OCI-LY1 (cell line): Measurements from ENCODE around the gene SLC40A1.

Experiments
- H2AFZ ChIP-seq: fragments of 200-600 bp; sonication (generic), shearing (Covaris generic); 2 replicates; pipeline ENCODE4 v1.6.0; 2014; ENCODE audit warnings: antibody characterized with exemption, mild to moderate bottlenecking, low read length
- H3F3A ChIP-seq: fragments of 200-600 bp; sonication (generic), shearing (Covaris generic); 2 replicates; pipeline ENCODE4 v1.6.0; 2014; ENCODE audit warnings: mild to moderate bottlenecking, antibody characterized with exemption, low read length, moderate library complexity; ENCODE audit not compliant: insufficient read depth
- H3K27ac ChIP-seq: fragments of 200-600 bp; sonication (generic); 2 replicates; pipeline ENCODE4 v1.5.1; 2014; ENCODE audit warnings: low read length, mixed run types, mild to moderate bottlenecking, low read depth; ENCODE audit not compliant: poor library complexity, severe bottlenecking
- H3K27me3 ChIP-seq: fragments of 200-600 bp; sonication (generic); 2 replicates; pipeline ENCODE4 v1.6.0; 2014; ENCODE audit warnings: antibody characterized with exemption, mild to moderate bottlenecking, low read length, moderate library complexity; ENCODE audit not compliant: insufficient read depth
- H3K36me3 ChIP-seq: fragments of 200-600 bp; sonication (generic); 2 replicates; pipeline ENCODE4 v1.6.1; 2014; ENCODE audit warnings: mild to moderate bottlenecking, antibody characterized with exemption, low read length, moderate library complexity, mixed read lengths; ENCODE audit not compliant: insufficient read depth
- H3K4me1 ChIP-seq: fragments of 200-600 bp; sonication (generic); 2 replicates; pipeline ENCODE4 v1.5.1; 2014; ENCODE audit warnings: mild to moderate bottlenecking, low read length, moderate library complexity; ENCODE audit not compliant: insufficient read depth, severe bottlenecking
- H3K4me2 ChIP-seq: fragments of 200-600 bp; sonication (generic), shearing (Covaris generic); 2 replicates; pipeline ENCODE4 v1.6.1; 2014; ENCODE audit warnings: low read length
- H3K4me3 ChIP-seq: fragments of 200-600 bp; sonication (generic); 2 replicates; pipeline ENCODE4 v1.5.1; 2014; ENCODE audit warnings: low read length, low read depth, mild to moderate bottlenecking, mixed read lengths; ENCODE audit not compliant: poor library complexity, severe bottlenecking
- H3K79me2 ChIP-seq: fragments of 200-600 bp; shearing (Covaris generic); 2 replicates; pipeline ENCODE4 v1.6.1; 2016; ENCODE audit warnings: mixed run types, low read length, mixed read lengths; ENCODE audit not compliant: insufficient read depth
- H3K9ac ChIP-seq: fragments of 200-600 bp; sonication (generic), shearing (Covaris generic); 2 replicates; pipeline ENCODE4 v1.6.1; 2014; ENCODE audit warnings: mild to moderate bottlenecking, low read length, mixed read lengths
- H3K9me2 ChIP-seq: fragments of 200-600 bp; sonication (generic), shearing (Covaris generic); 2 replicates; pipeline ENCODE4 v1.6.1; 2014; ENCODE audit warnings: low read depth, mild to moderate bottlenecking, low read length, mixed read lengths
- H3K9me3 ChIP-seq: fragments of 200-600 bp; shearing (Covaris generic); 2 replicates; pipeline ENCODE4 v1.6.1; 2014; ENCODE audit warnings: low read length, mixed read lengths
- H4K20me1 ChIP-seq: fragments of 200-600 bp; sonication (generic), shearing (Covaris generic); 2 replicates; pipeline ENCODE4 v1.6.0; 2016; ENCODE audit warnings: mild to moderate bottlenecking, low read length; ENCODE audit not compliant: insufficient read depth
- EZH2 ChIP-seq: fragments of 200-600 bp; sonication (generic), shearing (Covaris generic); IDR thresholded peaks from 2 replicates; pipeline ENCODE4 v1.8.0; 2017; ENCODE audit warnings: borderline replicate concordance, mixed run types, mild to moderate bottlenecking, antibody characterized with exemption, low read length, moderate library complexity, mixed read lengths
- TF ChIP-seq, protein P1 (sequence below): fragments of 200-600 bp; sonication (generic), shearing (Covaris generic); IDR thresholded peaks from 2 replicates; pipeline ENCODE4 v1.5.1; 2017; ENCODE audit warnings: mild to moderate bottlenecking, antibody characterized with exemption, low read length, moderate library complexity, mixed read lengths

Gene SLC40A1

DNA sequence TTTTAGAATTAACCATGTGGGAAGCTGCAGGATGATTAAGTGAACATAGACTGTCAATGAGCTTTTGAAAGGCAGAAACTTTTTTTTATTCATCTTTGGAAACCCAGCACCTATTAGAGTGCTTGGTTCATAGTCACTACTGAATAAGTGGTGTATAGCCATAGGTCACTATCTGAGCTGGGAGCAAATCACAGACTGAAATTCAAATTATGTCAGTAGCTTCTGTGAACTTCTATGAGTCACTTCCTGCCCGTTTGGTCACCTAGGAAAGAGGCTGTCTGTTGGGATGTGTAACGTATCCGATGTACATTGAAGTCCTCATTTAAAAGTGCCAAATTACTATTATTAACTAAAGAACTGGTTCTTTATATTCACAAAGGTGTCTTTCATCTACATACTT is 20.5 kb upstream of the SLC40A1 start:
- Histone ChIP-seq H3K9me3 (no peaks in the 10 kb centered on the region), H3K4me3 (no peak overlapping the region), H3K4me2 (no peak overlapping the region), H3K27me3 (no peaks in the 10 kb centered on the region), H2AFZ (no peak overlapping the region), H4K20me1 (no peaks in the 10 kb centered on the region), H3F3A (no peaks in the 10 kb centered on the region), H3K27ac (no peak overlapping the region), H3K79me2 (no peaks in the 10 kb centered on the region), H3K9me2 (no peaks in the 10 kb centered on the region), H3K4me1 (no peaks in the 10 kb centered on the region), H3K36me3 (no peaks in the 10 kb centered on the region), H3K9ac (no peak overlapping the region)
- no peak for TF ChIP-seq EZH2
- TF ChIP-seq, protein P1, sequence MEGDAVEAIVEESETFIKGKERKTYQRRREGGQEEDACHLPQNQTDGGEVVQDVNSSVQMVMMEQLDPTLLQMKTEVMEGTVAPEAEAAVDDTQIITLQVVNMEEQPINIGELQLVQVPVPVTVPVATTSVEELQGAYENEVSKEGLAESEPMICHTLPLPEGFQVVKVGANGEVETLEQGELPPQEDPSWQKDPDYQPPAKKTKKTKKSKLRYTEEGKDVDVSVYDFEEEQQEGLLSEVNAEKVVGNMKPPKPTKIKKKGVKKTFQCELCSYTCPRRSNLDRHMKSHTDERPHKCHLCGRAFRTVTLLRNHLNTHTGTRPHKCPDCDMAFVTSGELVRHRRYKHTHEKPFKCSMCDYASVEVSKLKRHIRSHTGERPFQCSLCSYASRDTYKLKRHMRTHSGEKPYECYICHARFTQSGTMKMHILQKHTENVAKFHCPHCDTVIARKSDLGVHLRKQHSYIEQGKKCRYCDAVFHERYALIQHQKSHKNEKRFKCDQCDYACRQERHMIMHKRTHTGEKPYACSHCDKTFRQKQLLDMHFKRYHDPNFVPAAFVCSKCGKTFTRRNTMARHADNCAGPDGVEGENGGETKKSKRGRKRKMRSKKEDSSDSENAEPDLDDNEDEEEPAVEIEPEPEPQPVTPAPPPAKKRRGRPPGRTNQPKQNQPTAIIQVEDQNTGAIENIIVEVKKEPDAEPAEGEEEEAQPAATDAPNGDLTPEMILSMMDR = no peak

- H3K27me3 ChIP-seq = no peaks in the 10 kb centered on the region
- H3K4me1 ChIP-seq = no peaks in the 10 kb centered on the region
- no peak overlapping the region for H3K9ac ChIP-seq
- no peak overlapping the region for H3K4me2 ChIP-seq
- H4K20me1 ChIP-seq = no peaks in the 10 kb centered on the region
- H3K9me2 ChIP-seq = no peaks in the 10 kb centered on the region
- H3F3A ChIP-seq = no peaks in the 10 kb centered on the region
- no peak for TF ChIP-seq EZH2
- TF ChIP-seq, protein P1 = no peak
- no peaks in the 10 kb centered on the region for H3K36me3 ChIP-seq
- no peak overlapping the region for H3K4me3 ChIP-seq
- no peaks in the 10 kb centered on the region for H3K79me2 ChIP-seq
- no peak overlapping the region for H2AFZ ChIP-seq
- H3K27ac ChIP-seq = no peak overlapping the region
- H3K9me3 ChIP-seq = no peaks in the 10 kb centered on the region
These were observed 18.7 kb upstream of the SLC40A1 start for GRCh38 chr2:189599245-189599644.

GRCh38 chr2:189595417-189595816 is 14.8 kb upstream of the SLC40A1 start:
- Histone ChIP-seq H3K79me2 (no peaks in the 10 kb centered on the region), H3F3A (no peaks in the 10 kb centered on the region), H3K9me3 (no peaks in the 10 kb centered on the region), H3K27ac (no peak overlapping the region), H4K20me1 (no peaks in the 10 kb centered on the region), H3K27me3 (no peaks in the 10 kb centered on the region), H3K9me2 (no peaks in the 10 kb centered on the region), H3K9ac (no peak overlapping the region), H3K4me1 (no peaks in the 10 kb centered on the region), H2AFZ (no peak overlapping the region), H3K4me2 (no peak overlapping the region), H3K4me3 (no peak overlapping the region), H3K36me3 (no peaks in the 10 kb centered on the region)
- TF ChIP-seq, protein P1 = no peak
- no peak for TF ChIP-seq EZH2
